GM21825 (cell line): ENCODE results near the gene ATP8B4.
"Not testable (repeated sequence)": the region's sequence is repeated elsewhere in the genome, so short reads cannot be mapped to it uniquely, and the experiment has no call there.

Source experiments
- ATAC-seq: cut with Tn5 transposase; IDR thresholded peaks from one replicate; pipeline ENCODE4 v1.9.1; 2021; ENCODE audit warnings: mild to moderate bottlenecking, moderate library complexity; ENCODE audit not compliant: unreplicated experiment

The ATP8B4 gene

GRCh38 chr15:49963033-49963772, 155.8 kb downstream of the ATP8B4 start:
- not testable (repeated sequence) for ATAC-seq

GRCh38 chr15:49962044-49962602, 156.9 kb downstream of the ATP8B4 start:
- no peak for ATAC-seq

GRCh38 chr15:49953421-49953820, 165.6 kb downstream of the ATP8B4 start:
- ATAC-seq, result no peak

GRCh38 chr15:49946681-49947080, 172.4 kb downstream of the ATP8B4 start:
- ATAC-seq, result no peak

GRCh38 chr15:49934487-49934886, 184.5 kb downstream of the ATP8B4 start:
- no peak for ATAC-seq

GRCh38 chr15:49927189-49927861, 191.7 kb downstream of the ATP8B4 start:
- no peak for ATAC-seq

GRCh38 chr15:49926740-49927139, 192.3 kb downstream of the ATP8B4 start:
- ATAC-seq, result no peak

- ATAC-seq, result no peak
Observed at GRCh38 chr15:49923671-49924070, 195.4 kb downstream of the ATP8B4 start.

GRCh38 chr15:49919034-49919433, 200.0 kb downstream of the ATP8B4 start:
- no peak for ATAC-seq

GRCh38 chr15:49918121-49918520, 200.9 kb downstream of the ATP8B4 start:
- ATAC-seq, result no peak

GRCh38 chr15:49916998-49917397, 202.0 kb downstream of the ATP8B4 start:
- no peak for ATAC-seq

GRCh38 chr15:49915822-49916221, 203.2 kb downstream of the ATP8B4 start:
- ATAC-seq, result no peak

- no peak for ATAC-seq
Observed at GRCh38 chr15:49908933-49909295, 210.1 kb downstream of the ATP8B4 start.

- ATAC-seq, result no peak
Observed at GRCh38 chr15:49908236-49908932, 210.6 kb downstream of the ATP8B4 start.

GRCh38 chr15:49906966-49907365, 212.1 kb downstream of the ATP8B4 start:
- no peak for ATAC-seq

GRCh38 chr15:49905221-49905620, 213.8 kb downstream of the ATP8B4 start:
- no peak for ATAC-seq

GRCh38 chr15:49904296-49904695, 214.7 kb downstream of the ATP8B4 start:
- no peak for ATAC-seq

- ATAC-seq, result no peak
Observed at GRCh38 chr15:49902685-49903501, 216.1 kb downstream of the ATP8B4 start.

GRCh38 chr15:49901996-49902684, 216.9 kb downstream of the ATP8B4 start:
- no peak for ATAC-seq

- no peak for ATAC-seq
Observed at GRCh38 chr15:49901321-49901720, 217.7 kb downstream of the ATP8B4 start.
